CD4-positive, alpha-beta T cell (primary cell): Measurements from ENCODE around the gene ST3GAL5. TPM values are rescaled to one million over a fixed set of nuclear protein-coding genes. Genes with fewer than 3 reads are reported as not detected.

ENCODE experiments used
- ATAC-seq: fragments of 200-7000 bp; cut with Tn5 transposase; one replicate; pipeline ENCODE4 v1.10.0; 2022; ENCODE audit warnings: mild to moderate bottlenecking; ENCODE audit not compliant: poor library complexity
- CTCF ChIA-PET: fragments of 350-600 bp; sonication (Branson Sonifier 250); formaldehyde crosslinking; loops from one replicate; lab custom pipeline; 2021; ENCODE audit warnings: antibody characterized with exemption, inconsistent platforms; lab: Charles Lee
- POLR2A ChIA-PET: fragments of 350-600 bp; sonication (Branson Sonifier 250); formaldehyde crosslinking; loops from one replicate; lab custom pipeline; 2021; ENCODE audit warnings: antibody characterized with exemption, inconsistent platforms; lab: Charles Lee
- DNase-seq, 14 experiments: peaks; one replicate each; pipeline ENCODE4 v3.0.0-alpha.2; 2013 to 2020; ENCODE audit warnings: mixed read lengths in 2 of 14
- H3K27ac ChIP-seq, 2 donors: one replicate each; pipeline versions ENCODE4 v1.5.1 to v1.7.0; 2013; ENCODE audit warnings: low read length in 2 of 2, low read depth in 1 of 2, mild to moderate bottlenecking in 1 of 2
- H3K27me3 ChIP-seq, 2 experiments: 1 replicate in 1 of 2; 2 replicates in 1 of 2; pipeline versions ENCODE4 v1.6.1 to v1.7.0; 2013; ENCODE audit warnings: low read length in 2 of 2, control low read depth in 1 of 2, mild to moderate bottlenecking in 1 of 2, moderate library complexity in 1 of 2; ENCODE audit not compliant: insufficient read depth in 2 of 2, control insufficient read depth in 1 of 2
- H3K36me3 ChIP-seq: one replicate; pipeline ENCODE4 v1.6.1; 2013; ENCODE audit warnings: low read length, control low read depth; ENCODE audit not compliant: insufficient read depth
- H3K4me1 ChIP-seq: one replicate; pipeline ENCODE4 v1.6.1; 2013; ENCODE audit warnings: low read length, control low read depth; ENCODE audit not compliant: insufficient read depth
- H3K4me3 ChIP-seq: one replicate; pipeline ENCODE4 v1.5.1; 2013; ENCODE audit warnings: mild to moderate bottlenecking, low read length, moderate library complexity
- H3K9me3 ChIP-seq, 2 experiments: 1 replicate in 1 of 2; 2 replicates in 1 of 2; pipeline versions ENCODE4 v1.6.1 to v1.7.0; 2013; ENCODE audit warnings: low read length in 2 of 2, mild to moderate bottlenecking in 2 of 2, control low read depth in 1 of 2, moderate library complexity in 1 of 2; ENCODE audit not compliant: control insufficient read depth in 1 of 2, insufficient read depth in 1 of 2
- H3K27ac Mint-ChIP-seq: one replicate; pipeline ENCODE4 v1.8.0; 2020; ENCODE audit warnings: mixed read lengths
- H3K27me3 Mint-ChIP-seq: one replicate; pipeline ENCODE4 v1.8.0; 2021; ENCODE audit warnings: mixed read lengths
- H3K36me3 Mint-ChIP-seq: one replicate; pipeline ENCODE4 v1.8.0; 2021; ENCODE audit warnings: low read depth, mixed read lengths
- H3K4me1 Mint-ChIP-seq: one replicate; pipeline ENCODE4 v1.8.0; 2021; ENCODE audit warnings: low read depth, mixed read lengths
- H3K4me3 Mint-ChIP-seq: one replicate; pipeline ENCODE4 v1.8.0; 2020; ENCODE audit warnings: mild to moderate bottlenecking, mixed read lengths
- H3K9me3 Mint-ChIP-seq: one replicate; pipeline ENCODE4 v1.8.0; 2020; ENCODE audit warnings: mixed read lengths
- intact Hi-C, 2 experiments: fragments of 100-400 bp; cut with DNase I in 1 of 2; cut with micrococcal nuclease in 1 of 2; formaldehyde crosslinking; loops; one replicate each; pipeline versions ENCODE4 v1.15.1 to v1.9.0; 2023 to 2025; cut with DNase I, micrococcal nuclease
- total RNA-seq, 174 experiments: library from RNA in 2 of 174; stranded (reverse) in 2 of 174; gene quantifications; one replicate each; pipeline ENCODE4 v1.2.3 and lab custom pipeline; 2021 to 2026
- TF ChIP-seq, protein P1 (sequence below): fragments of 200-600 bp; IDR thresholded peaks from one replicate; pipeline ENCODE4 v1.8.0; 2022; ENCODE audit warnings: antibody characterized with exemption, mild to moderate bottlenecking

Gene ST3GAL5
- total RNA-seq, 2 experiments from 2014 or later: 76.7 to 77.8 TPM

DNA sequence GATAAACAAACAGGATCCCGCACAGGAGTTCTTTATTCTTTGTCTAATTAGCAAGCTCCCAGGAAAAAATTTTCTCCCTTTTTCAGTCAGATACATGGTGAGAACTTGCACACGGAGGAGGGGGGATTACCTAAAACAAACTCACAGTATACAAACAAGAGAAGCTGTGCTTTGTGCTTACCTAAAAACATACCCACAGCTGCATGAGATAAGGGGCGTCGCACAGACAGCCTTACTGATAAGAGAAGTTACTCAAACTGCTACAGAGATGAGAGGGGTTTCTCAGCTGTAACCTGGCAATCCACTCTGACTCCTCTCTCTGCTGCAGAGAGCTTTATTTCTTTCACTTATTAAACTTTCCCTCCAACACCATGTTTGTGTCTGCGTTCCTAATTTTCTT, 32.9 kb upstream of the ST3GAL5 start:
- POLR2A ChIA-PET: no interaction called here
- H3K27me3 ChIP-seq: no peaks in the 10 kb centered on the region

DNA sequence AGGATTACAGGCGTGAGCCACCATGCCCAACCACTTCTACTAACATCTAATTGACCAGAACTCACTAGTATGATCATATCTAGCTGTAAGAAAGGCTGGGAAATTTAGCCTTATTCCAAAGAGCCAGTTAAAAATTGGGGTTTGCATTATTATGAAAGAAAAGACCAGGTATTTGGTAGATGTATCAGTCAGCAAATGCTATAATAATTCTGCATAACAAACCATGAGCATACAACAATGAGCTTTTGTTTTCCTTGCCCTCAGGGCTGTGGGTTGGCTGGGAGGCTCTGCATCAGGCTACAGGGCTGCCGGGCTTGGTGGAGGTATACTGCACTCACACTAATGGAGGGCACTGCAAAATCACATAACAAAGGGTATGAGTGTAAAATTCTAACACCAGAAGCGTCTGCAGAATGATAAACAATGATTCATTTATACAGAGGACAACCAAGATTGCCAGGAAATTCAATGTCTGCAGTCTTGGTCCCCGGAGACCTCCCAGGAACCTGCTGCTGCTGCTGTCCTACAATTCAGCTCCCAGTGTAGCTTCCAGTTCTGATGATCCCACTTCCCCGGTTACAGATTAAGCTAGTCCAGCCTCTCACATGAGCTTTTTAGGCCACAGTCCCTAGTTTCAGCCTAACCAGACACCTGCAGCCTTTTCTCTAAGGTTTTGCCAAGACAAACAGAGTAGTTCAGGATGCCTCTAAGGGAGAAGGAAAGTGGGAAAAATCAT, 32.2 kb upstream of the ST3GAL5 start:
- no peaks in the 10 kb centered on the region for H3K27me3 ChIP-seq
- H3K27me3 Mint-ChIP-seq: no peaks in the 10 kb centered on the region
- H3K36me3 Mint-ChIP-seq: no peaks in the 10 kb centered on the region
- no peaks in the 10 kb centered on the region for H3K9me3 ChIP-seq
- intact Hi-C loops: no loop called here
- H3K27ac ChIP-seq: no peak overlapping the region
- ChIA-PET CTCF (interaction anchor here (0.6 kb wide), 2 partner anchors 37 to 60 kb away, joined by 3 read pairs; no protein-coding TSS in a partner anchor), POLR2A (no interaction called here)
- H3K9me3 Mint-ChIP-seq: no peaks in the 10 kb centered on the region
- no peaks in the 10 kb centered on the region for H3K36me3 ChIP-seq
- H3K4me1 Mint-ChIP-seq: peaks cover 6% of the 10 kb centered on the region
- TF ChIP-seq, protein P1, sequence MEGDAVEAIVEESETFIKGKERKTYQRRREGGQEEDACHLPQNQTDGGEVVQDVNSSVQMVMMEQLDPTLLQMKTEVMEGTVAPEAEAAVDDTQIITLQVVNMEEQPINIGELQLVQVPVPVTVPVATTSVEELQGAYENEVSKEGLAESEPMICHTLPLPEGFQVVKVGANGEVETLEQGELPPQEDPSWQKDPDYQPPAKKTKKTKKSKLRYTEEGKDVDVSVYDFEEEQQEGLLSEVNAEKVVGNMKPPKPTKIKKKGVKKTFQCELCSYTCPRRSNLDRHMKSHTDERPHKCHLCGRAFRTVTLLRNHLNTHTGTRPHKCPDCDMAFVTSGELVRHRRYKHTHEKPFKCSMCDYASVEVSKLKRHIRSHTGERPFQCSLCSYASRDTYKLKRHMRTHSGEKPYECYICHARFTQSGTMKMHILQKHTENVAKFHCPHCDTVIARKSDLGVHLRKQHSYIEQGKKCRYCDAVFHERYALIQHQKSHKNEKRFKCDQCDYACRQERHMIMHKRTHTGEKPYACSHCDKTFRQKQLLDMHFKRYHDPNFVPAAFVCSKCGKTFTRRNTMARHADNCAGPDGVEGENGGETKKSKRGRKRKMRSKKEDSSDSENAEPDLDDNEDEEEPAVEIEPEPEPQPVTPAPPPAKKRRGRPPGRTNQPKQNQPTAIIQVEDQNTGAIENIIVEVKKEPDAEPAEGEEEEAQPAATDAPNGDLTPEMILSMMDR: no peak
- no peaks in the 10 kb centered on the region for H3K4me1 ChIP-seq
- ATAC-seq: no peak
- no peak overlapping the region for H3K4me3 Mint-ChIP-seq
- no peak overlapping the region for H3K27ac Mint-ChIP-seq
- no peak for DNase-seq
- no peak overlapping the region for H3K4me3 ChIP-seq

More for the DNA sequence above, 32.9 kb upstream of the ST3GAL5 start:
- Histone ChIP-seq H3K36me3 (no peaks in the 10 kb centered on the region), H3K27ac (no peak overlapping the region), H3K4me3 (no peak overlapping the region), H3K9me3 (no peaks in the 10 kb centered on the region), H3K4me1 (no peaks in the 10 kb centered on the region)
- Mint-ChIP-seq H3K4me1 (peaks cover 6% of the 10 kb centered on the region), H3K36me3 (no peaks in the 10 kb centered on the region), H3K27me3 (no peaks in the 10 kb centered on the region), H3K27ac (no peak overlapping the region), H3K9me3 (no peaks in the 10 kb centered on the region), H3K4me3 (no peak overlapping the region)
- TF ChIP-seq, protein P1: no peak
- intact Hi-C loops: no loop called here
- no peak for DNase-seq
- ATAC-seq: no peak
- CTCF ChIA-PET: no interaction called here

DNA sequence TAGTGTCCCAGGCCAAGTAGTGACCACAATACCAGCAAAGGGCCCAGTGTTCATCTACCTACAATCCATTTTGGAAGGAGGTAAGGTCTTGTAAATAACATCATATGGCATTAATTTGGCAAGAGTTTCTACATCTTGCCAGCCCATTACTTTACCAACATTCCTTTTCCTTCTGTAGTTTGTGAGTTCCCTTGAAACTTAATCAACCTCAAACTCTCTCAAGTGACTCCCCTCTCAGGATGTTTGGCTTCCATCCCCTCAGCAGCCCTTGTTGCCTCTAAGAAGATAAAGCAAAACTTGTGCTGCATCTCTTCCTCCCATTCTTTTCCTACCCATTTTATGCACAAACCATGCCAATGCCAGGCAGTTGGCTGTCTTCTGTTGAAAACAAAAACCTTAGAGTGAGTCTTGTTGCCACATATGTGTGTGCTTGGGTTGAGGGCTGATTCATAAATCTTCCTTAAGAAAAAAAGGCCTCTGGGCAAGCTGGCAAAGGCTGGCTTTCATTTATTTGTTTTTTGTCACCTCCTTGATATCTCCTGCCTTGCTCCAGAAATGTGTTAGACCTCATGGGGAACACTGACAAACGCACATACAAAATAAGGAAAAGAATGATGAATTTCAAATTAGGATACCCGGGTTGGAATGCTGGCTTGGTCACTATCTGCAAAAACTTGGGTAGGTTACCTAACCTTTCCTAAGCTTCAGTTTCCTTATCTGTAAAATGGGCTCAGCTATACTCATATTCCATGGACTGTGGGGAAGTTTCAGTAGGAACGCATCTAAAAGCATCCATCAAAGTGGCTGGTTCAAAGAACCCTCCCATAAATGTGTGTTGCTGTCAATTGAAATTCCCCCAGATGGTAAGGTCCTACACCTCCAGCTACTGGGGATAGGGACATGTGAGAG, 29.4 kb upstream of the ST3GAL5 start:
- DNase-seq (no peak), ATAC-seq (no peak)
- Mint-ChIP-seq H3K4me3 (no peak overlapping the region), H3K36me3 (no peaks in the 10 kb centered on the region), H3K27ac (no peak overlapping the region), H3K27me3 (no peaks in the 10 kb centered on the region), H3K9me3 (no peaks in the 10 kb centered on the region), H3K4me1 (no peaks in the 10 kb centered on the region)
- no peaks in the 10 kb centered on the region for H3K36me3 ChIP-seq
- H3K27ac ChIP-seq: no peak overlapping the region
- no peak overlapping the region for H3K4me3 ChIP-seq
- intact Hi-C loops: loop anchor here in 1 of 2 experiments (5.0 kb wide), 1 partner anchor 64 kb away; no protein-coding TSS in a partner anchor
- ChIA-PET POLR2A (no interaction called here), CTCF (no interaction called here)
- TF ChIP-seq, protein P1: no peak
- H3K9me3 ChIP-seq: no peaks in the 10 kb centered on the region
- no peaks in the 10 kb centered on the region for H3K27me3 ChIP-seq
- no peaks in the 10 kb centered on the region for H3K4me1 ChIP-seq
